Measurements from ENCODE around the gene MRGPRD. TPM values are rescaled to one million over a fixed set of nuclear protein-coding genes. Genes with fewer than 3 reads are reported as not detected.

MRGPRD gene
- total and polyA plus RNA-seq, 2 of the 8 experiments (the other 6 are each of a cell fraction or from before 2014, with no cell fraction given) = not detected

DNA sequence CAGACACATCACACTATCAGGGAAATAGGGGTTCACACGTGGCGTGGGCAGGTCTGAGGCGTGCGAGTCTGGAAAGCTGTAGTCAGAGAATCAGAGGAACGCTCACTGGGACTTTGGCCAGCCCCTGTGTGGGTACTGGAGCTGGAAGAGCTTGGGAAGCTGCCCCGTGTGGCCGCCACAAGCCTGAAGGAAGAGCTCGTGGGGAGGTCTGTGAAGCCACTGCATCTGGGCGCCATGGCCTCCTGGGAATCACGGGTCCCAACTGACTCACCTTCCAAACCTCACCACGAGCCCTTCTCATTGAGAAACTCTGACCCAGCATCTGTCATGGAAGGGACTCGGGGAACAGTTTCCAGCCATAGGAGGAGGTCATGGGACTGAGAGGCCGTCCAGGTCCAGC is 38.1 kb upstream of the MRGPRD start:
- H4K8ac ChIP-seq (ENCODE audit: extremely low read depth, insufficient read depth, low read length) = peak overlapping the region; percentile 41; the same call in 1 of the 2 replicates
- H4K91ac ChIP-seq (replicated peaks; ENCODE audit: insufficient read length, low read length) = no peak overlapping the region
- H3K23me2 ChIP-seq (ENCODE audit: low read depth, low read length) = peaks cover 11% of the 10 kb centered on the region; the same call in 1 of the 2 replicates
- no peak overlapping the region; the same call in 1 of the 2 replicates for H2AFZ ChIP-seq (ENCODE audit: low read length)
- no peak overlapping the region for H3K9ac ChIP-seq (replicated peaks in 1 of 4; ENCODE audit: extremely low read depth in 1 of 4, low read depth in 3 of 4, low read length in 3 of 4)
- CTCF ChIA-PET (ENCODE audit: partially characterized antibody) = interaction anchor here (0.7 to 1.9 kb wide), 6 partner anchors 13 to 83 kb away, joined by 3 to 5 read pairs (median 3); no protein-coding TSS in a partner anchor
- H2BK15ac ChIP-seq (ENCODE audit: low read length) = no peak overlapping the region
- no peaks in the 10 kb centered on the region for H3K36me3 ChIP-seq (ENCODE audit: control insufficient read depth in 2 of 4, insufficient read depth in 4 of 4, low read length in 3 of 4)
- no peak overlapping the region for H3K4ac ChIP-seq (replicated peaks; ENCODE audit: insufficient read length, low read depth, low read length)
- no peak overlapping the region for H3K27ac ChIP-seq (ENCODE audit: low read depth, low read length)
- 88% methylated on average over 13 of the region's 13 CpGs; no CpG with 5 or more reads in 1 of the 2 experiments for WGBS, 2 experiments (ENCODE audit: extremely low coverage in 1 of 2, insufficient coverage in 1 of 2, insufficient read length in 1 of 2, insufficient replicate concordance in 2 of 2, low coverage in 1 of 2, low lambda C conversion rate in 2 of 2, missing lambda C conversion rate in 1 of 2)
- H2BK5ac ChIP-seq (ENCODE audit: low read depth, low read length) = no peak overlapping the region
- H3K4me2 ChIP-seq (ENCODE audit: insufficient read depth in 1 of 2, low read depth in 2 of 2, low read length in 2 of 2) = no peak overlapping the region
- H2BK12ac ChIP-seq (ENCODE audit: low read depth, low read length) = 0 out of 2 replicates have a peak overlapping the region, but pooled peaks have one; percentile 3
- H4K5ac ChIP-seq (ENCODE audit: insufficient read length, low read depth, low read length) = no peak overlapping the region
- H3K27me3 ChIP-seq (replicated peaks in 1 of 4; ENCODE audit: control insufficient read depth in 3 of 4, extremely low read depth in 1 of 4, insufficient read depth in 3 of 4, low read length in 3 of 4) = peaks cover 0 to 4% (median 0%) of the 10 kb centered on the region in 4 experiments; a peak in 4 of 7 replicates
- no peaks in the 10 kb centered on the region for H4K20me1 ChIP-seq (replicated peaks in 1 of 2; ENCODE audit: control insufficient read depth in 1 of 2, insufficient read depth in 2 of 2, low read length in 2 of 2)
- H3K14ac ChIP-seq (ENCODE audit: insufficient read length) = no peak overlapping the region
- no peaks in the 10 kb centered on the region for H3K9me3 ChIP-seq (ENCODE audit: insufficient read depth in 2 of 2, low read depth in 1 of 2, low read length in 1 of 2)
- H3K79me2 ChIP-seq (ENCODE audit: control insufficient read depth in 1 of 2, insufficient read depth in 2 of 2, low read length in 2 of 2) = no peaks in the 10 kb centered on the region
- no peaks in the 10 kb centered on the region for H3K79me1 ChIP-seq (ENCODE audit: low read depth, low read length)
- DNase-seq (ENCODE audit: low read depth in 1 of 2, low spot score in 2 of 2) (no peak), FAIRE-seq (no peak)
- peaks cover 5 to 14% (median 9%) of the 10 kb centered on the region in 4 experiments; a peak in 6 of 7 replicates for H3K4me1 ChIP-seq (replicated peaks in 1 of 4; ENCODE audit: control insufficient read depth in 3 of 4, insufficient read depth in 4 of 4, low read length in 3 of 4)
- H3K56ac ChIP-seq (replicated peaks; ENCODE audit: insufficient read length, low read depth, low read length) = no peak overlapping the region
- no peak overlapping the region for H3K18ac ChIP-seq (ENCODE audit: extremely low read depth, low read length)
- POLR2A ChIA-PET (ENCODE audit: partially characterized antibody) = no interaction called here
- H2BK20ac ChIP-seq (ENCODE audit: low read length) = no peak overlapping the region
- H2BK120ac ChIP-seq (replicated peaks; ENCODE audit: low read depth, low read length) = no peak overlapping the region
- H3K23ac ChIP-seq (ENCODE audit: insufficient read length) = no peak overlapping the region
- no peak overlapping the region for H2AK5ac ChIP-seq (ENCODE audit: low read depth, low read length)
- H3K4me3 ChIP-seq (ENCODE audit: extremely low read depth in 1 of 4, insufficient read depth in 2 of 4, low read depth in 3 of 4, low read length in 4 of 4) = no peak overlapping the region
- TF ChIP-seq CBX5 (IDR thresholded peaks at IDR 0.05; ENCODE audit: low read depth, low read length) (no peak), POLR2AphosphoS5 (IDR thresholded peaks at IDR 0.05; ENCODE audit: low read depth, low read length) (no peak), NANOG (IDR thresholded peaks at IDR 0.05; ENCODE audit: insufficient read depth, low read depth, low read length, poor library complexity, severe bottlenecking) (no peak), HDAC6 (IDR thresholded peaks at IDR 0.05; ENCODE audit: low read depth, low read length) (no peak), CTBP2 (IDR thresholded peaks at IDR 0.05; ENCODE audit: borderline replicate concordance, insufficient read depth, insufficient read length, low read length) (no peak), GABPA (IDR thresholded peaks at IDR 0.05; ENCODE audit: borderline replicate concordance, insufficient read depth, low read length) (no peak), FOSL1 (IDR thresholded peaks at IDR 0.05; ENCODE audit: insufficient read depth, low read depth, low read length) (no peak), CEBPB (IDR thresholded peaks at IDR 0.05; ENCODE audit: low read depth, low read length) (no peak), SAP30 (IDR thresholded peaks at IDR 0.05; ENCODE audit: insufficient read depth, insufficient replicate concordance, low read length) (no peak), NRF1 (IDR thresholded peaks at IDR 0.05; ENCODE audit: low read depth, low read length) (no peak), TBP (IDR thresholded peaks at IDR 0.05; ENCODE audit: low read depth, low read length) (no peak)

Measured in H1 (cell line).